ENCODE measurements around the gene ZNF219. TPM values are rescaled to one million over a fixed set of nuclear protein-coding genes. Genes with fewer than 3 reads are reported as not detected.

The ZNF219 gene
- total RNA-seq, 1 experiment from 2014 or later = 84.5 TPM

- Histone ChIP-seq H3K27me3 (ENCODE audit: insufficient read depth, low read length) (no peaks in the 10 kb centered on the region), H2BK12ac (ENCODE audit: insufficient read length, low read depth, low read length) (no peak overlapping the region), H3K14ac (ENCODE audit: insufficient read depth, low read length) (no peak overlapping the region), H3K23me2 (ENCODE audit: insufficient read length, low read depth, low read length, poor library complexity, severe bottlenecking) (peaks cover under 1% of the 10 kb centered on the region), H2BK20ac (ENCODE audit: low read depth, low read length, poor library complexity, severe bottlenecking) (no peak overlapping the region), H2BK15ac (ENCODE audit: low read depth, low read length) (no peak overlapping the region), H4K5ac (ENCODE audit: insufficient read length, low read depth, low read length) (no peak overlapping the region), H4K8ac (replicated peaks; ENCODE audit: insufficient read length, low read depth, low read length) (no peak overlapping the region), H2AK5ac (ENCODE audit: insufficient read length, low read length) (no peak overlapping the region), H3K79me1 (ENCODE audit: insufficient read depth, low read depth, low read length, poor library complexity, severe bottlenecking) (no peaks in the 10 kb centered on the region), H3T11ph (ENCODE audit: low read length) (no peak overlapping the region), H3K9me3 (ENCODE audit: control insufficient read depth, low read depth, low read length) (no peaks in the 10 kb centered on the region), H4K91ac (ENCODE audit: insufficient read length, low read depth, low read length) (no peak overlapping the region), H3K27ac (ENCODE audit: insufficient read length, low read depth, low read length) (no peak overlapping the region), H4K20me1 (ENCODE audit: control insufficient read depth, insufficient read depth, insufficient read length) (no peaks in the 10 kb centered on the region), H2AFZ (ENCODE audit: low read length) (no peak overlapping the region), H3K4ac (ENCODE audit: low read depth, low read length) (no peak overlapping the region), H3K9ac (ENCODE audit: extremely low read depth, insufficient read length, low read length) (no peak overlapping the region), H2BK5ac (ENCODE audit: insufficient read length, low read length) (no peak overlapping the region), H3K23ac (ENCODE audit: insufficient read length, low read depth, low read length) (no peak overlapping the region), H3K4me2 (ENCODE audit: insufficient read depth, insufficient read length, low read length) (no peak overlapping the region), H3K18ac (ENCODE audit: insufficient read length, low read depth, low read length) (no peak overlapping the region), H3K56ac (ENCODE audit: insufficient read length, low read depth, low read length) (no peak overlapping the region), H3K79me2 (ENCODE audit: insufficient read depth, low read length) (no peaks in the 10 kb centered on the region), H3K4me1 (ENCODE audit: insufficient read depth, low read length) (peaks cover 4% of the 10 kb centered on the region; the same call in 1 of the 2 replicates), H2BK120ac (ENCODE audit: low read depth, low read length, poor library complexity, severe bottlenecking) (peak overlapping the region; percentile 73)
- DNase-seq = no peak
- no peak for TF ChIP-seq CTCF (conservative IDR thresholded peaks at IDR 0.05)
- H3K4me3 Mint-ChIP-seq = no peak overlapping the region
- H3K27me3 Mint-ChIP-seq (ENCODE audit: low read depth) = no peaks in the 10 kb centered on the region; the same call in 1 of the 2 replicates
- no peaks in the 10 kb centered on the region for H3K9me3 Mint-ChIP-seq
- no peaks in the 10 kb centered on the region for H3K36me3 Mint-ChIP-seq (ENCODE audit: insufficient read depth in 1 of 3, low read depth in 3 of 3)
- no peak overlapping the region for H3K27ac Mint-ChIP-seq
- no CpG with 5 or more reads among the region's 6 CpGs for WGBS (ENCODE audit: extremely low coverage, insufficient read length, low lambda C conversion rate)
- peaks cover 31 to 44% of the 10 kb centered on the region in 2 experiments for H3K4me1 Mint-ChIP-seq
Measured at GRCh38 chr14:21109377-21110138, 11.1 kb upstream of the ZNF219 start.

Data from H9 (cell line).